GM23338 (cell line): ENCODE measurements around the gene XXYLT1.
A peak's percentile ranks its signal among the peaks of the same experiment; 100 is the strongest.

Source experiments
- EZH2phosphoT487 ChIP-seq: fragments of 200-600 bp; sonication (generic); IDR thresholded peaks from one replicate; pipeline ENCODE4 v1.8.1; 2018; ENCODE audit warnings: antibody characterized with exemption; ENCODE audit not compliant: unreplicated experiment
- JUNB ChIP-seq: IDR thresholded peaks from one replicate; pipeline ENCODE4 v1.6.1; 2016; ENCODE audit warnings: antibody characterized with exemption; ENCODE audit not compliant: unreplicated experiment
- NANOG ChIP-seq: IDR thresholded peaks from 2 replicates; pipeline ENCODE4 v1.6.1; 2016; ENCODE audit warnings: antibody characterized with exemption, borderline replicate concordance
- POLR2AphosphoS5 ChIP-seq: IDR thresholded peaks from 2 replicates; pipeline ENCODE4 v1.6.1; 2016; ENCODE audit warnings: antibody characterized with exemption, low read depth
- ZNF331 ChIP-seq: fragments of 250-450 bp; sonication (Bioruptor Pico); IDR thresholded peaks from 2 replicates; pipeline ENCODE4 v1.5.0; 2020; ENCODE audit warnings: low read depth, mild to moderate bottlenecking, moderate library complexity
- TF ChIP-seq, protein P1 (sequence below), 2 experiments: fragments of 200-600 bp in 1 of 2; sonication (generic) in 1 of 2; conservative IDR thresholded peaks; 2 replicates each; pipeline versions ENCODE4 v1.5.1 to v1.6.1; 2016 to 2017; ENCODE audit warnings: antibody characterized with exemption in 2 of 2, low read depth in 2 of 2, mild to moderate bottlenecking in 2 of 2, moderate library complexity in 1 of 2
- TF ChIP-seq, protein P2 (sequence below): IDR thresholded peaks from one replicate; pipeline ENCODE4 v1.6.1; 2018; ENCODE audit warnings: antibody characterized with exemption; ENCODE audit not compliant: unreplicated experiment
- TF ChIP-seq, protein P3 (sequence below): fragments of 250-450 bp; sonication (Bioruptor Pico); IDR thresholded peaks from 2 replicates; pipeline ENCODE4 v1.5.0; 2020; ENCODE audit warnings: mild to moderate bottlenecking, moderate library complexity
- TF ChIP-seq, protein P4 (sequence below): IDR thresholded peaks from 2 replicates; pipeline ENCODE4 v1.6.1; 2016; ENCODE audit warnings: antibody characterized with exemption

DNA sequence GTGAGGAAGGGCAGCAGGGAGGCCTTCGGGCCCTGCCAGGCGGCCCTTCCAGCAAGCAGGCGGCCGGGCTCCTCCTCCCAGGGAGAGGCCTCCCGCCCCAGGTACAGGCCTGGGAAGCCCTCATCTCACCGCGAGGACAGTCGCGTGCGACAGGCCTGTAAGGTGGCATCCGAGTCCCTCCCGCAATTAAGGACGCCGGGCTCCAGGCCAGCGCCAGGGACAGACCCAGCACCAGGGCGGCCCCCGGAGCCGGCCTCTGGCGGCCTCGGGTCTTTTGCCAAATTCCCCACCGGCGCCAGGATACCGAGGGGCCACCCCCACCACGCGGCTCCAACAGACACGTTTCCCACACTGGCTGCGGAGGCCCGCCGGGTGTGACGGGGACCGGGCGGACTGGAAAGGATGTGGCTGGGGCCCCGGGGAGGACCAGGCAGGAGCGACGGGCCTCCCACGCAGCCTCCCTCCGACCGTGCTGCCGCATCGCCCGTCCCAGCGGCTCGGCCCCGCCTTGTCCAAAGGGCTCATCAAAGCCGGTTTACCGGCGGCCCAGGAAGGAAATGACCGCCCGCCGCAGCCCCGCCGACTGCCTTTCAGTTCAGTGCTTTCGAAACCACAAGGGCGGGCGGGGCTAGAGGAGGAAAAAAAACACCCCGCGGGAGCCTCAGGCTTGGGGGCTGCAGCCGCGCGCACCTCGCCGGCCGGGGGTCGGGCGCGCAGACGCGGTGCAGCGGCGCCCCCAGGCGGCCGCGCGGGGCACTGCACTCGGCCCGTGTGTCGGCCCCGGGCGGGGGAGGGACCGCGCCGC lies 11.3 kb downstream of the XXYLT1 start:
- TF ChIP-seq, protein P1, sequence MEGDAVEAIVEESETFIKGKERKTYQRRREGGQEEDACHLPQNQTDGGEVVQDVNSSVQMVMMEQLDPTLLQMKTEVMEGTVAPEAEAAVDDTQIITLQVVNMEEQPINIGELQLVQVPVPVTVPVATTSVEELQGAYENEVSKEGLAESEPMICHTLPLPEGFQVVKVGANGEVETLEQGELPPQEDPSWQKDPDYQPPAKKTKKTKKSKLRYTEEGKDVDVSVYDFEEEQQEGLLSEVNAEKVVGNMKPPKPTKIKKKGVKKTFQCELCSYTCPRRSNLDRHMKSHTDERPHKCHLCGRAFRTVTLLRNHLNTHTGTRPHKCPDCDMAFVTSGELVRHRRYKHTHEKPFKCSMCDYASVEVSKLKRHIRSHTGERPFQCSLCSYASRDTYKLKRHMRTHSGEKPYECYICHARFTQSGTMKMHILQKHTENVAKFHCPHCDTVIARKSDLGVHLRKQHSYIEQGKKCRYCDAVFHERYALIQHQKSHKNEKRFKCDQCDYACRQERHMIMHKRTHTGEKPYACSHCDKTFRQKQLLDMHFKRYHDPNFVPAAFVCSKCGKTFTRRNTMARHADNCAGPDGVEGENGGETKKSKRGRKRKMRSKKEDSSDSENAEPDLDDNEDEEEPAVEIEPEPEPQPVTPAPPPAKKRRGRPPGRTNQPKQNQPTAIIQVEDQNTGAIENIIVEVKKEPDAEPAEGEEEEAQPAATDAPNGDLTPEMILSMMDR (conservative IDR thresholded peaks at IDR 0.05; ENCODE audit: low read depth in 2 of 2) = peak in 1 of 2 experiments; percentile 65; a peak in 2 of 4 replicates
- TF ChIP-seq ZNF331 (CRISPR knock-in tag) (peak; percentile 32; the same call in 1 of the 2 replicates), POLR2AphosphoS5 (peak; percentile 30; the same call in 1 of the 2 replicates), NANOG (no peak), EZH2phosphoT487 (no peak), JUNB (no peak)
- TF ChIP-seq, protein P2, sequence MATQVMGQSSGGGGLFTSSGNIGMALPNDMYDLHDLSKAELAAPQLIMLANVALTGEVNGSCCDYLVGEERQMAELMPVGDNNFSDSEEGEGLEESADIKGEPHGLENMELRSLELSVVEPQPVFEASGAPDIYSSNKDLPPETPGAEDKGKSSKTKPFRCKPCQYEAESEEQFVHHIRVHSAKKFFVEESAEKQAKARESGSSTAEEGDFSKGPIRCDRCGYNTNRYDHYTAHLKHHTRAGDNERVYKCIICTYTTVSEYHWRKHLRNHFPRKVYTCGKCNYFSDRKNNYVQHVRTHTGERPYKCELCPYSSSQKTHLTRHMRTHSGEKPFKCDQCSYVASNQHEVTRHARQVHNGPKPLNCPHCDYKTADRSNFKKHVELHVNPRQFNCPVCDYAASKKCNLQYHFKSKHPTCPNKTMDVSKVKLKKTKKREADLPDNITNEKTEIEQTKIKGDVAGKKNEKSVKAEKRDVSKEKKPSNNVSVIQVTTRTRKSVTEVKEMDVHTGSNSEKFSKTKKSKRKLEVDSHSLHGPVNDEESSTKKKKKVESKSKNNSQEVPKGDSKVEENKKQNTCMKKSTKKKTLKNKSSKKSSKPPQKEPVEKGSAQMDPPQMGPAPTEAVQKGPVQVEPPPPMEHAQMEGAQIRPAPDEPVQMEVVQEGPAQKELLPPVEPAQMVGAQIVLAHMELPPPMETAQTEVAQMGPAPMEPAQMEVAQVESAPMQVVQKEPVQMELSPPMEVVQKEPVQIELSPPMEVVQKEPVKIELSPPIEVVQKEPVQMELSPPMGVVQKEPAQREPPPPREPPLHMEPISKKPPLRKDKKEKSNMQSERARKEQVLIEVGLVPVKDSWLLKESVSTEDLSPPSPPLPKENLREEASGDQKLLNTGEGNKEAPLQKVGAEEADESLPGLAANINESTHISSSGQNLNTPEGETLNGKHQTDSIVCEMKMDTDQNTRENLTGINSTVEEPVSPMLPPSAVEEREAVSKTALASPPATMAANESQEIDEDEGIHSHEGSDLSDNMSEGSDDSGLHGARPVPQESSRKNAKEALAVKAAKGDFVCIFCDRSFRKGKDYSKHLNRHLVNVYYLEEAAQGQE = no peak
- TF ChIP-seq, protein P3, sequence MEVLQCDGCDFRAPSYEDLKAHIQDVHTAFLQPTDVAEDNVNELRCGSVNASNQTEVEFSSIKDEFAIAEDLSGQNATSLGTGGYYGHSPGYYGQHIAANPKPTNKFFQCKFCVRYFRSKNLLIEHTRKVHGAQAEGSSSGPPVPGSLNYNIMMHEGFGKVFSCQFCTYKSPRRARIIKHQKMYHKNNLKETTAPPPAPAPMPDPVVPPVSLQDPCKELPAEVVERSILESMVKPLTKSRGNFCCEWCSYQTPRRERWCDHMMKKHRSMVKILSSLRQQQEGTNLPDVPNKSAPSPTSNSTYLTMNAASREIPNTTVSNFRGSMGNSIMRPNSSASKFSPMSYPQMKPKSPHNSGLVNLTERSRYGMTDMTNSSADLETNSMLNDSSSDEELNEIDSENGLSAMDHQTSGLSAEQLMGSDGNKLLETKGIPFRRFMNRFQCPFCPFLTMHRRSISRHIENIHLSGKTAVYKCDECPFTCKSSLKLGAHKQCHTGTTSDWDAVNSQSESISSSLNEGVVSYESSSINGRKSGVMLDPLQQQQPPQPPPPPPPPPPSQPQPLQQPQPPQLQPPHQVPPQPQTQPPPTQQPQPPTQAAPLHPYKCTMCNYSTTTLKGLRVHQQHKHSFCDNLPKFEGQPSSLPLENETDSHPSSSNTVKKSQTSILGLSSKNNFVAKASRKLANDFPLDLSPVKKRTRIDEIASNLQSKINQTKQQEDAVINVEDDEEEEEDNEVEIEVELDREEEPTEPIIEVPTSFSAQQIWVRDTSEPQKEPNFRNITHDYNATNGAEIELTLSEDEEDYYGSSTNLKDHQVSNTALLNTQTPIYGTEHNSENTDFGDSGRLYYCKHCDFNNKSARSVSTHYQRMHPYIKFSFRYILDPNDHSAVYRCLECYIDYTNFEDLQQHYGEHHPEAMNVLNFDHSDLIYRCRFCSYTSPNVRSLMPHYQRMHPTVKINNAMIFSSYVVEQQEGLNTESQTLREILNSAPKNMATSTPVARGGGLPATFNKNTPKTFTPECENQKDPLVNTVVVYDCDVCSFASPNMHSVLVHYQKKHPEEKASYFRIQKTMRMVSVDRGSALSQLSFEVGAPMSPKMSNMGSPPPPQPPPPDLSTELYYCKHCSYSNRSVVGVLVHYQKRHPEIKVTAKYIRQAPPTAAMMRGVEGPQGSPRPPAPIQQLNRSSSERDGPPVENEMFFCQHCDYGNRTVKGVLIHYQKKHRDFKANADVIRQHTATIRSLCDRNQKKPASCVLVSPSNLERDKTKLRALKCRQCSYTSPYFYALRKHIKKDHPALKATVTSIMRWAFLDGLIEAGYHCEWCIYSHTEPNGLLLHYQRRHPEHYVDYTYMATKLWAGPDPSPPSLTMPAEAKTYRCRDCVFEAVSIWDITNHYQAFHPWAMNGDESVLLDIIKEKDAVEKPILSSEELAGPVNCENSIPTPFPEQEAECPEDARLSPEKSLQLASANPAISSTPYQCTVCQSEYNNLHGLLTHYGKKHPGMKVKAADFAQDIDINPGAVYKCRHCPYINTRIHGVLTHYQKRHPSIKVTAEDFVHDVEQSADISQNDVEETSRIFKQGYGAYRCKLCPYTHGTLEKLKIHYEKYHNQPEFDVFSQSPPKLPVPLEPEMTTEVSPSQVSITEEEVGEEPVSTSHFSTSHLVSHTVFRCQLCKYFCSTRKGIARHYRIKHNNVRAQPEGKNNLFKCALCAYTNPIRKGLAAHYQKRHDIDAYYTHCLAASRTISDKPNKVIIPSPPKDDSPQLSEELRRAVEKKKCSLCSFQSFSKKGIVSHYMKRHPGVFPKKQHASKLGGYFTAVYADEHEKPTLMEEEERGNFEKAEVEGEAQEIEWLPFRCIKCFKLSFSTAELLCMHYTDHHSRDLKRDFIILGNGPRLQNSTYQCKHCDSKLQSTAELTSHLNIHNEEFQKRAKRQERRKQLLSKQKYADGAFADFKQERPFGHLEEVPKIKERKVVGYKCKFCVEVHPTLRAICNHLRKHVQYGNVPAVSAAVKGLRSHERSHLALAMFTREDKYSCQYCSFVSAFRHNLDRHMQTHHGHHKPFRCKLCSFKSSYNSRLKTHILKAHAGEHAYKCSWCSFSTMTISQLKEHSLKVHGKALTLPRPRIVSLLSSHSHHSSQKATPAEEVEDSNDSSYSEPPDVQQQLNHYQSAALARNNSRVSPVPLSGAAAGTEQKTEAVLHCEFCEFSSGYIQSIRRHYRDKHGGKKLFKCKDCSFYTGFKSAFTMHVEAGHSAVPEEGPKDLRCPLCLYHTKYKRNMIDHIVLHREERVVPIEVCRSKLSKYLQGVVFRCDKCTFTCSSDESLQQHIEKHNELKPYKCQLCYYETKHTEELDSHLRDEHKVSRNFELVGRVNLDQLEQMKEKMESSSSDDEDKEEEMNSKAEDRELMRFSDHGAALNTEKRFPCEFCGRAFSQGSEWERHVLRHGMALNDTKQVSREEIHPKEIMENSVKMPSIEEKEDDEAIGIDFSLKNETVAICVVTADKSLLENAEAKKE (CRISPR knock-in tag) = no peak
- TF ChIP-seq, protein P4, sequence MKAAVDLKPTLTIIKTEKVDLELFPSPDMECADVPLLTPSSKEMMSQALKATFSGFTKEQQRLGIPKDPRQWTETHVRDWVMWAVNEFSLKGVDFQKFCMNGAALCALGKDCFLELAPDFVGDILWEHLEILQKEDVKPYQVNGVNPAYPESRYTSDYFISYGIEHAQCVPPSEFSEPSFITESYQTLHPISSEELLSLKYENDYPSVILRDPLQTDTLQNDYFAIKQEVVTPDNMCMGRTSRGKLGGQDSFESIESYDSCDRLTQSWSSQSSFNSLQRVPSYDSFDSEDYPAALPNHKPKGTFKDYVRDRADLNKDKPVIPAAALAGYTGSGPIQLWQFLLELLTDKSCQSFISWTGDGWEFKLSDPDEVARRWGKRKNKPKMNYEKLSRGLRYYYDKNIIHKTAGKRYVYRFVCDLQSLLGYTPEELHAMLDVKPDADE = no peak
